ENCODE data around the gene EXO5. TPM values are rescaled to one million over a fixed set of nuclear protein-coding genes. Genes with fewer than 3 reads are reported as not detected.
"Not testable (repeated sequence)": the region's sequence is repeated elsewhere in the genome, so short reads cannot be mapped to it uniquely, and the experiment has no call there.

Gene EXO5
- total and polyA plus RNA-seq, 5 experiments from 2014 or later: 4.0 to 13.3 (median 7.8) TPM

GRCh38 chr1:40556121-40556520 lies 47.6 kb downstream of the EXO5 start:
- H3K27me3 Mint-ChIP-seq: peaks cover 0 to 5% (median 1%) of the 10 kb centered on the region in 5 donors
- DNase-seq: no peak
- POLR2A ChIA-PET: interaction anchor here (0.6 kb wide), 1 partner anchor 697 kb away, joined by 5 read pairs; no protein-coding TSS in a partner anchor
- H3K27ac Mint-ChIP-seq: no peak overlapping the region
- H3K36me3 Mint-ChIP-seq: no peaks in the 10 kb centered on the region
- H3K4me3 Mint-ChIP-seq: no peak overlapping the region
- H3K9me3 Mint-ChIP-seq: peaks cover 0 to 8% (median 2%) of the 10 kb centered on the region in 9 donors
- no peak for ATAC-seq
- no peaks in the 10 kb centered on the region for H3K4me1 Mint-ChIP-seq

- DNase-seq, H3K4me1 Mint-ChIP-seq, H3K4me3 Mint-ChIP-seq, ATAC-seq, POLR2A ChIA-PET, H3K36me3 Mint-ChIP-seq, H3K9me3 Mint-ChIP-seq, H3K27ac Mint-ChIP-seq: not testable (repeated sequence)
- H3K27me3 Mint-ChIP-seq: peaks cover 0 to 10% (median 4%) of the 10 kb centered on the region in 5 donors
These were observed 49.7 kb downstream of the EXO5 start for GRCh38 chr1:40558241-40558640.

- no peak for ATAC-seq
These were observed 53.6 kb downstream of the EXO5 start for GRCh38 chr1:40562185-40562584.

GRCh38 chr1:40563266-40563665 lies 54.7 kb downstream of the EXO5 start:
- Mint-ChIP-seq H3K4me1 (peaks cover 0 to 3% (median 0%) of the 10 kb centered on the region in 4 donors), H3K27ac (no peak overlapping the region), H3K36me3 (peaks cover 0 to 2% (median 0%) of the 10 kb centered on the region in 3 donors), H3K9me3 (peaks cover 0 to 12% (median 0%) of the 10 kb centered on the region in 9 donors), H3K4me3 (no peak overlapping the region), H3K27me3 (peaks cover 5 to 18% (median 16%) of the 10 kb centered on the region in 5 donors)
- DNase-seq (no peak), ATAC-seq (no peak)
- POLR2A ChIA-PET: no interaction called here

More at GRCh38 chr1:40562185-40562584, 53.6 kb downstream of the EXO5 start:
- H3K27ac Mint-ChIP-seq: no peak overlapping the region
- DNase-seq: no peak
- peaks cover 6 to 18% (median 16%) of the 10 kb centered on the region in 5 donors for H3K27me3 Mint-ChIP-seq
- POLR2A ChIA-PET: interaction anchor here (0.6 kb wide), 1 partner anchor 17 kb away, joined by 3 read pairs; no protein-coding TSS in a partner anchor
- H3K9me3 Mint-ChIP-seq: peaks cover 0 to 12% (median 0%) of the 10 kb centered on the region in 9 donors
- H3K36me3 Mint-ChIP-seq: peaks cover 0 to 2% (median 0%) of the 10 kb centered on the region in 3 donors
- peaks cover 0 to 3% (median 0%) of the 10 kb centered on the region in 4 donors for H3K4me1 Mint-ChIP-seq
- H3K4me3 Mint-ChIP-seq: no peak overlapping the region

- Mint-ChIP-seq H3K4me3 (no peak overlapping the region), H3K4me1 (peaks cover 0 to 3% (median 0%) of the 10 kb centered on the region in 4 donors), H3K36me3 (peaks cover 0 to 2% (median 0%) of the 10 kb centered on the region in 3 donors), H3K9me3 (peaks cover 0 to 12% (median 0%) of the 10 kb centered on the region in 9 donors), H3K27me3 (peaks cover 5 to 18% (median 16%) of the 10 kb centered on the region in 5 donors), H3K27ac (no peak overlapping the region)
- ATAC-seq (no peak), DNase-seq (no peak)
- POLR2A ChIA-PET: no interaction called here
These were observed 55.9 kb downstream of the EXO5 start for GRCh38 chr1:40564506-40564905.

- H3K27ac Mint-ChIP-seq: no peak overlapping the region
- POLR2A ChIA-PET: no interaction called here
- peaks cover 5 to 18% (median 16%) of the 10 kb centered on the region in 5 donors for H3K27me3 Mint-ChIP-seq
- H3K4me3 Mint-ChIP-seq: no peak overlapping the region
- H3K36me3 Mint-ChIP-seq: peaks cover 0 to 2% (median 0%) of the 10 kb centered on the region in 3 donors
- no peak for DNase-seq
- peaks cover 0 to 3% (median 0%) of the 10 kb centered on the region in 4 donors for H3K4me1 Mint-ChIP-seq
- peaks cover 0 to 9% (median 0%) of the 10 kb centered on the region in 9 donors for H3K9me3 Mint-ChIP-seq
- ATAC-seq: no peak
These were observed 56.3 kb downstream of the EXO5 start for GRCh38 chr1:40564913-40565312.

Other genes with a start within 250 kb of the EXO5 start
- gene COL9A2, start 191.5 kb upstream of the EXO5 start, total RNA-seq: 1 to 10 TPM; 5.2 to 6.3 TPM
- under 1 TPM; 0.73 to 0.83 (median 0.76) TPM for gene COL9A2, start 191.5 kb upstream of the EXO5 start, polyA plus RNA-seq
- 100 to 1,000 TPM; 154 to 160 TPM for gene SMAP2, start 135.0 kb upstream of the EXO5 start, total RNA-seq
- gene SMAP2, start 135.0 kb upstream of the EXO5 start, polyA plus RNA-seq: 100 to 1,000 TPM; 297 to 506 (median 298) TPM
- gene ZFP69B, start 58.3 kb upstream of the EXO5 start, total RNA-seq: 10 to 100 TPM; 12.8 to 13.0 TPM
- gene ZFP69B, start 58.3 kb upstream of the EXO5 start, polyA plus RNA-seq: 1 to 10 TPM; 1.9 to 4.4 (median 4.3) TPM
- gene ZFP69, start 31.5 kb upstream of the EXO5 start, total RNA-seq: 1 to 10 TPM; 3.8 to 4.5 TPM
- gene ZFP69, start 31.5 kb upstream of the EXO5 start, polyA plus RNA-seq: 1 to 10 TPM; 2.9 to 6.6 (median 6.2) TPM
- gene ZNF684, start 22.9 kb downstream of the EXO5 start, total RNA-seq: 1 to 10 TPM; 5.7 TPM
- gene ZNF684, start 22.9 kb downstream of the EXO5 start, polyA plus RNA-seq: 1 to 10 TPM; 3.7 to 5.2 (median 4.2) TPM
- gene RIMS3, start 156.9 kb downstream of the EXO5 start, total RNA-seq: 1 to 10 TPM; 1.2 to 2.0 TPM
- 1 to 10 TPM in 2 of 3 donors, under 1 TPM in 1; 0.76 to 1.5 (median 1.0) TPM for gene RIMS3, start 156.9 kb downstream of the EXO5 start, polyA plus RNA-seq
- gene NFYC, start 182.9 kb downstream of the EXO5 start, total RNA-seq: 10 to 100 TPM; 65.8 to 67.2 TPM
- 10 to 100 TPM; 32.5 to 46.9 (median 33.3) TPM for gene NFYC, start 182.9 kb downstream of the EXO5 start, polyA plus RNA-seq